HepG2 (cell line): ENCODE results near the gene LGR6. TPM values are rescaled to one million over a fixed set of nuclear protein-coding genes. Genes with fewer than 3 reads are reported as not detected.

Experiments used
- ATAC-seq: fragments of 200-7000 bp; cut with Tn5 transposase; 3 replicates; pipeline ENCODE4 v1.9.1; 2020; ENCODE audit warnings: mild to moderate bottlenecking, moderate library complexity
- BruUV-seq: library from RNA; stranded (reverse); fragments of 400-500 nt; replicated peaks from 2 replicates; lab custom pipeline; 2021; lab: Mats Ljungman, UMichigan
- CTCF ChIA-PET: fragments of 300-600 bp; formaldehyde crosslinking; extraction: SDS; loops from one replicate; lab custom pipeline; 2021; ENCODE audit warnings: low total read pairs, inconsistent platforms, low intra/inter-chr PET ratio; lab: Yijun Ruan, JAX
- POLR2A ChIA-PET: fragments of 350-600 bp; sonication (Branson Sonifier 250); formaldehyde crosslinking; loops from one replicate; lab custom pipeline; 2020; ENCODE audit warnings: antibody characterized with exemption, inconsistent platforms; lab: Yijun Ruan, JAX
- DNase-seq: peaks from one replicate; pipeline ENCODE4 v3.0.0-alpha.2; 2015; ENCODE audit warnings: low spot score
- FAIRE-seq: peaks from 3 replicates; lab custom pipeline; 2011; peaks lifted over from hg19 to GRCh38; lab: Jason Lieb, UNC
- H2AFZ ChIP-seq: one replicate; pipeline ENCODE4 v1.6.1; 2011; ENCODE audit warnings: low read length, inconsistent platforms
- H3K27ac ChIP-seq: fragments of 300-600 bp; 3 replicates; pipeline ENCODE4 v1.8.0; 2011; ENCODE audit warnings: mixed run types, mild to moderate bottlenecking, mixed read lengths, low read length, inconsistent platforms; ENCODE audit not compliant: insufficient read depth; ENCODE audit errors: extremely low read length
- H3K27me3 ChIP-seq, 2 experiments: fragments of 200-600 bp in 1 of 2; 2 replicates in 1 of 2; 3 replicates in 1 of 2; pipeline versions ENCODE4 v1.6.0 to v1.8.0; 2011; ENCODE audit warnings: low read length in 2 of 2, mild to moderate bottlenecking in 2 of 2, moderate library complexity in 2 of 2, inconsistent platforms in 1 of 2; ENCODE audit not compliant: insufficient read depth in 2 of 2, control insufficient read depth in 1 of 2
- H3K36me3 ChIP-seq, 2 experiments: fragments of 200-600 bp in 1 of 2; replicated peaks in 1 of 2; 2 replicates in 1 of 2; 3 replicates in 1 of 2; pipeline versions ENCODE4 v1.5.1 to v1.8.0; 2011; ENCODE audit warnings: low read length in 2 of 2, inconsistent platforms in 1 of 2; ENCODE audit not compliant: insufficient read depth in 2 of 2, control insufficient read depth in 1 of 2
- H3K4me1 ChIP-seq: 2 replicates; pipeline ENCODE4 v1.5.1; 2012; ENCODE audit warnings: low read length, inconsistent platforms; ENCODE audit not compliant: insufficient read depth
- H3K4me2 ChIP-seq: 2 replicates; pipeline ENCODE4 v1.6.0; 2011; ENCODE audit warnings: low read depth, low read length, inconsistent platforms
- H3K4me3 ChIP-seq, 3 experiments: fragments of 200-600 bp in 1 of 3; sonication (generic), shearing (Covaris generic) in 1 of 3; replicated peaks in 1 of 3; 2 replicates each; pipeline ENCODE4 v1.5.1; 2011 to 2016; ENCODE audit warnings: low read length in 3 of 3, inconsistent platforms in 2 of 3, low read depth in 2 of 3, mild to moderate bottlenecking in 2 of 3, control low read depth in 1 of 3, mixed read lengths in 1 of 3; ENCODE audit not compliant: insufficient read depth in 1 of 3
- H3K79me2 ChIP-seq: one replicate; pipeline ENCODE4 v1.6.1; 2011; ENCODE audit warnings: low read length, inconsistent platforms; ENCODE audit not compliant: insufficient read depth
- H3K9ac ChIP-seq: 2 replicates; pipeline ENCODE4 v1.6.0; 2011; ENCODE audit warnings: mild to moderate bottlenecking, low read depth, low read length, inconsistent platforms; ENCODE audit not compliant: insufficient read depth
- H3K9me3 ChIP-seq: 2 replicates; pipeline ENCODE4 v1.5.1; 2012; ENCODE audit warnings: mild to moderate bottlenecking, low read length
- H4K20me1 ChIP-seq: 2 replicates; pipeline ENCODE4 v1.6.0; 2011; ENCODE audit warnings: inconsistent platforms, mild to moderate bottlenecking, low read length, moderate library complexity; ENCODE audit not compliant: insufficient read depth
- AGO1 ChIP-seq: fragments of 200-400 bp; formaldehyde crosslinking; IDR thresholded peaks from 2 replicates; pipeline ENCODE4 v1.6.1; 2017; ENCODE audit warnings: mild to moderate bottlenecking, low read depth, low read length, moderate library complexity; ENCODE audit not compliant: poor library complexity, severe bottlenecking
- CBX1 ChIP-seq: IDR thresholded peaks from one replicate; pipeline ENCODE4 v1.6.1; 2016; ENCODE audit warnings: antibody characterized with exemption, low read depth
- KDM6A ChIP-seq: IDR thresholded peaks from 2 replicates; pipeline ENCODE4 v1.6.1; 2016; ENCODE audit warnings: low read depth
- PLSCR1 ChIP-seq: sonication (generic); formaldehyde crosslinking; IDR thresholded peaks from 2 replicates; pipeline ENCODE4 v1.5.0; 2020; ENCODE audit warnings: missing genetic modification reagents, mild to moderate bottlenecking, borderline replicate concordance
- WGBS: methylation state at CpG from one replicate; pipeline ENCODE4 v1.1.6; 2017; ENCODE audit warnings: low lambda C conversion rate; 5-methylcytosine and 5-hydroxymethylcytosine counted together
- in situ Hi-C: cut with HindIII; loops from 2 replicates; pipeline ENCODE4 v1.10.0; 2017; ENCODE audit warnings: low pct_unique_long_range_greater_than_20kb; ENCODE audit not compliant: extremely low pct_ligation_motif_present
- intact Hi-C: fragments of 100-400 bp; cut with micrococcal nuclease; formaldehyde crosslinking; loops from one replicate; pipeline ENCODE4 v1.10.0; 2022; ENCODE audit not compliant: unreplicated experiment
- polyA plus RNA-seq, 8 experiments: library from polyadenylated mRNA; depleted of rRNA in 3 of 8; stranded (reverse) in 7 of 8; unstranded in 1 of 8; fragments of >200 nt; fragmentation: Illumina TruSeq in 4 of 8; extraction: Trizol in 4 of 8; gene quantifications; 2 replicates each; pipeline versions ENCODE4 v1.2.1 to v1.2.3, GENCODE V29; 2011 to 2016; ENCODE audit warnings: low read depth in 4 of 8, missing spikeins in 1 of 8, mixed read lengths in 1 of 8; ENCODE audit not compliant: insufficient read depth in 1 of 8
- total RNA-seq, 5 experiments: library from RNA; depleted of rRNA; stranded (reverse); fragments of >200 nt; fragmentation: Illumina TruSeq; extraction: Trizol; gene quantifications; 2 replicates each; pipeline ENCODE4 v1.2.3, GENCODE V29; 2016; ENCODE audit warnings: low read depth in 1 of 5
- TF ChIP-seq, protein P1 (sequence below): sonication (generic); formaldehyde crosslinking; IDR thresholded peaks from 2 replicates; pipeline ENCODE4 v1.4.0; 2020; ENCODE audit warnings: missing genetic modification reagents
- TF ChIP-seq, protein P2 (sequence below): IDR thresholded peaks from 2 replicates; pipeline ENCODE4 v1.6.1; 2016; ENCODE audit warnings: low read depth, missing genetic modification reagents, missing compliant biosample characterization

The LGR6 gene
- total and polyA plus RNA-seq, 2 of the 13 experiments (the other 11 are each of a cell fraction or from before 2014, with no cell fraction given) = 0.07 TPM; not detected in 1

- Histone ChIP-seq H3K9ac (no peak overlapping the region), H3K4me3 (no peak overlapping the region), H3K36me3 (no peaks in the 10 kb centered on the region), H3K4me2 (no peak overlapping the region), H3K27ac (no peak overlapping the region), H4K20me1 (no peaks in the 10 kb centered on the region), H3K9me3 (no peaks in the 10 kb centered on the region), H3K27me3 (peaks cover 6 to 50% of the 10 kb centered on the region in 2 experiments; a peak in 4 of 5 replicates)
- ATAC-seq = no peak
- in situ Hi-C loops = no loop called here
- 38% methylated on average over 7 of the region's 7 CpGs for WGBS
- ChIA-PET CTCF (no interaction called here), POLR2A (no interaction called here)
- no peak for TF ChIP-seq PLSCR1 (CRISPR knock-in tag)
- TF ChIP-seq KDM6A = no peak
- no peak for TF ChIP-seq CBX1
- TF ChIP-seq, protein P1, sequence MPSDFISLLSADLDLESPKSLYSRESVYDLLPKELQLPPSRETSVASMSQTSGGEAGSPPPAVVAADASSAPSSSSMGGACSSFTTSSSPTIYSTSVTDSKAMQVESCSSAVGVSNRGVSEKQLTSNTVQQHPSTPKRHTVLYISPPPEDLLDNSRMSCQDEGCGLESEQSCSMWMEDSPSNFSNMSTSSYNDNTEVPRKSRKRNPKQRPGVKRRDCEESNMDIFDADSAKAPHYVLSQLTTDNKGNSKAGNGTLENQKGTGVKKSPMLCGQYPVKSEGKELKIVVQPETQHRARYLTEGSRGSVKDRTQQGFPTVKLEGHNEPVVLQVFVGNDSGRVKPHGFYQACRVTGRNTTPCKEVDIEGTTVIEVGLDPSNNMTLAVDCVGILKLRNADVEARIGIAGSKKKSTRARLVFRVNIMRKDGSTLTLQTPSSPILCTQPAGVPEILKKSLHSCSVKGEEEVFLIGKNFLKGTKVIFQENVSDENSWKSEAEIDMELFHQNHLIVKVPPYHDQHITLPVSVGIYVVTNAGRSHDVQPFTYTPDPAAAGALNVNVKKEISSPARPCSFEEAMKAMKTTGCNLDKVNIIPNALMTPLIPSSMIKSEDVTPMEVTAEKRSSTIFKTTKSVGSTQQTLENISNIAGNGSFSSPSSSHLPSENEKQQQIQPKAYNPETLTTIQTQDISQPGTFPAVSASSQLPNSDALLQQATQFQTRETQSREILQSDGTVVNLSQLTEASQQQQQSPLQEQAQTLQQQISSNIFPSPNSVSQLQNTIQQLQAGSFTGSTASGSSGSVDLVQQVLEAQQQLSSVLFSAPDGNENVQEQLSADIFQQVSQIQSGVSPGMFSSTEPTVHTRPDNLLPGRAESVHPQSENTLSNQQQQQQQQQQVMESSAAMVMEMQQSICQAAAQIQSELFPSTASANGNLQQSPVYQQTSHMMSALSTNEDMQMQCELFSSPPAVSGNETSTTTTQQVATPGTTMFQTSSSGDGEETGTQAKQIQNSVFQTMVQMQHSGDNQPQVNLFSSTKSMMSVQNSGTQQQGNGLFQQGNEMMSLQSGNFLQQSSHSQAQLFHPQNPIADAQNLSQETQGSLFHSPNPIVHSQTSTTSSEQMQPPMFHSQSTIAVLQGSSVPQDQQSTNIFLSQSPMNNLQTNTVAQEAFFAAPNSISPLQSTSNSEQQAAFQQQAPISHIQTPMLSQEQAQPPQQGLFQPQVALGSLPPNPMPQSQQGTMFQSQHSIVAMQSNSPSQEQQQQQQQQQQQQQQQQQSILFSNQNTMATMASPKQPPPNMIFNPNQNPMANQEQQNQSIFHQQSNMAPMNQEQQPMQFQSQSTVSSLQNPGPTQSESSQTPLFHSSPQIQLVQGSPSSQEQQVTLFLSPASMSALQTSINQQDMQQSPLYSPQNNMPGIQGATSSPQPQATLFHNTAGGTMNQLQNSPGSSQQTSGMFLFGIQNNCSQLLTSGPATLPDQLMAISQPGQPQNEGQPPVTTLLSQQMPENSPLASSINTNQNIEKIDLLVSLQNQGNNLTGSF = no peak
- TF ChIP-seq AGO1 = no peak
- TF ChIP-seq, protein P2, sequence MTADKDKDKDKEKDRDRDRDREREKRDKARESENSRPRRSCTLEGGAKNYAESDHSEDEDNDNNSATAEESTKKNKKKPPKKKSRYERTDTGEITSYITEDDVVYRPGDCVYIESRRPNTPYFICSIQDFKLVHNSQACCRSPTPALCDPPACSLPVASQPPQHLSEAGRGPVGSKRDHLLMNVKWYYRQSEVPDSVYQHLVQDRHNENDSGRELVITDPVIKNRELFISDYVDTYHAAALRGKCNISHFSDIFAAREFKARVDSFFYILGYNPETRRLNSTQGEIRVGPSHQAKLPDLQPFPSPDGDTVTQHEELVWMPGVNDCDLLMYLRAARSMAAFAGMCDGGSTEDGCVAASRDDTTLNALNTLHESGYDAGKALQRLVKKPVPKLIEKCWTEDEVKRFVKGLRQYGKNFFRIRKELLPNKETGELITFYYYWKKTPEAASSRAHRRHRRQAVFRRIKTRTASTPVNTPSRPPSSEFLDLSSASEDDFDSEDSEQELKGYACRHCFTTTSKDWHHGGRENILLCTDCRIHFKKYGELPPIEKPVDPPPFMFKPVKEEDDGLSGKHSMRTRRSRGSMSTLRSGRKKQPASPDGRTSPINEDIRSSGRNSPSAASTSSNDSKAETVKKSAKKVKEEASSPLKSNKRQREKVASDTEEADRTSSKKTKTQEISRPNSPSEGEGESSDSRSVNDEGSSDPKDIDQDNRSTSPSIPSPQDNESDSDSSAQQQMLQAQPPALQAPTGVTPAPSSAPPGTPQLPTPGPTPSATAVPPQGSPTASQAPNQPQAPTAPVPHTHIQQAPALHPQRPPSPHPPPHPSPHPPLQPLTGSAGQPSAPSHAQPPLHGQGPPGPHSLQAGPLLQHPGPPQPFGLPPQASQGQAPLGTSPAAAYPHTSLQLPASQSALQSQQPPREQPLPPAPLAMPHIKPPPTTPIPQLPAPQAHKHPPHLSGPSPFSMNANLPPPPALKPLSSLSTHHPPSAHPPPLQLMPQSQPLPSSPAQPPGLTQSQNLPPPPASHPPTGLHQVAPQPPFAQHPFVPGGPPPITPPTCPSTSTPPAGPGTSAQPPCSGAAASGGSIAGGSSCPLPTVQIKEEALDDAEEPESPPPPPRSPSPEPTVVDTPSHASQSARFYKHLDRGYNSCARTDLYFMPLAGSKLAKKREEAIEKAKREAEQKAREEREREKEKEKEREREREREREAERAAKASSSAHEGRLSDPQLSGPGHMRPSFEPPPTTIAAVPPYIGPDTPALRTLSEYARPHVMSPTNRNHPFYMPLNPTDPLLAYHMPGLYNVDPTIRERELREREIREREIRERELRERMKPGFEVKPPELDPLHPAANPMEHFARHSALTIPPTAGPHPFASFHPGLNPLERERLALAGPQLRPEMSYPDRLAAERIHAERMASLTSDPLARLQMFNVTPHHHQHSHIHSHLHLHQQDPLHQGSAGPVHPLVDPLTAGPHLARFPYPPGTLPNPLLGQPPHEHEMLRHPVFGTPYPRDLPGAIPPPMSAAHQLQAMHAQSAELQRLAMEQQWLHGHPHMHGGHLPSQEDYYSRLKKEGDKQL = no peak
- TF ChIP-seq, all 625 proteins: peak for 0
- H3K79me2 ChIP-seq = no peaks in the 10 kb centered on the region
- no peak for FAIRE-seq
- H2AFZ ChIP-seq = no peak overlapping the region
- H3K4me1 ChIP-seq = peaks cover 7% of the 10 kb centered on the region
- DNase-seq = no peak
- intact Hi-C loops = no loop called here
- BruUV-seq = no TSS peak
Observed at GRCh38 chr1:202228484-202229122, 35.0 kb downstream of the LGR6 start.
